22Rv1 (cell line): ENCODE results near the gene MGAT3.

Experiments used
- H3K27ac ChIP-seq: fragments of 450-650 bp; 2 replicates; pipeline ENCODE4 v1.5.1; 2017
- CTCF ChIP-seq: fragments of 450-650 bp; IDR thresholded peaks from 2 replicates; pipeline ENCODE4 v1.5.1; 2017; ENCODE audit warnings: mild to moderate bottlenecking
- ZFX ChIP-seq: fragments of 450-650 bp; IDR thresholded peaks from 2 replicates; pipeline ENCODE4 v1.6.1; 2017; ENCODE audit warnings: antibody characterized with exemption, borderline replicate concordance

The MGAT3 gene

GRCh38 chr22:39489094-39490068 is 32.6 kb downstream of the MGAT3 start:
- TF ChIP-seq CTCF (no peak), ZFX (no peak)
- no peak overlapping the region for H3K27ac ChIP-seq

DNA sequence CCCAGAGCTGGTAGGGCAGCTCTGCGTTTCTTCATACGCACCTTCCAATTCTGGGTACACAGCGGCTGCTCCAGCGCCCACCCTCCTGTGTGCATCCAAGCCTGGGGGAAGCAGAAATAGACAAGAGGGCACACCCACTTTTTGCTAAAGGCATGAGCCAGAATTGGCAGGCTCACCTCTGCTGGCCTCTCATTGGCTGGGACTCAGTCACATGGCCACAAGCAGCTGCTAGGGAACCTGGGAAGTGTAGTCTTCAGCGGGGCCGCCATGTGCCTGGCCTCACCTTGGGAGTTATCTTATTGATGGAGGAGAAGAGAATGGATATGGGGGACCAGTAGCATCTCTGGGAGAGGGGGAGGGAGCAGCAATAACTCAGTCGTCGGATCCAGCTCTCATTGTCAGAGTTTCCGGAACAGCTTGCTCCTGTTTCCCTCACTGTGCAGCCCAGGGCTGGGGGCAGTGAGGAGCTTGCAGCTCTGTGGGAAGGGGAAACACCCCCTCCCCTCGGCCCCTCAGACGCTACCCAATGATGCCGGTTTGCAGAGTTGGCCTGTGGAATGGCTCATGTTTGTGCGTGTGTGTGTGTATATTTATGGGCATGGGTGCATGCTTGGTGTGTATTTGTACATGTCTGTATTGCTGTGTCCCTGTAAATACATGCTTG is 33.5 kb downstream of the MGAT3 start:
- H3K27ac ChIP-seq: no peak overlapping the region
- TF ChIP-seq ZFX: no peak

GRCh38 chr22:39490966-39491680 is 34.3 kb downstream of the MGAT3 start:
- H3K27ac ChIP-seq: no peak overlapping the region
- TF ChIP-seq ZFX: no peak
- no peak for TF ChIP-seq CTCF

DNA sequence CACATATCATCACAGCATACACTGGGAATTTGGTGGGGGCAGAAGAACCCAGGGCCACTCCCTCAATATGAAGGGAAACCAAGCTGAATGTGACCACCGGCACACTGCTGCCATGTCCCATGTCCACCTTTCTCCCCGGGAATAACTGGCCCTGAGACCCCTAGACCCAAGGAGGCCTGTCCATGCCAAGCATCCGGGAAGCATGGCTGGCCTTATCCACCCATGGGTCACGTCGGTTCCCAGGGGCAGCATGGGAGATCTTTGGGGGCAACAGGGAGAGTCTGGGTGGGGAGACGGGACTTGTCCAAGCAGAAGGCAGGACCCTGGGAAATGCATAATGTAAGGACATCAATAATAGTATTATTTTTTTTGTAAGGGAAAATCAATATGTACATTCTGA is 34.9 kb downstream of the MGAT3 start:
- H3K27ac ChIP-seq: no peak overlapping the region
- no peak for TF ChIP-seq CTCF

- H3K27ac ChIP-seq: no peak overlapping the region
- TF ChIP-seq CTCF (no peak), ZFX (no peak)
Observed at GRCh38 chr22:39492186-39492585, 35.4 kb downstream of the MGAT3 start.

DNA sequence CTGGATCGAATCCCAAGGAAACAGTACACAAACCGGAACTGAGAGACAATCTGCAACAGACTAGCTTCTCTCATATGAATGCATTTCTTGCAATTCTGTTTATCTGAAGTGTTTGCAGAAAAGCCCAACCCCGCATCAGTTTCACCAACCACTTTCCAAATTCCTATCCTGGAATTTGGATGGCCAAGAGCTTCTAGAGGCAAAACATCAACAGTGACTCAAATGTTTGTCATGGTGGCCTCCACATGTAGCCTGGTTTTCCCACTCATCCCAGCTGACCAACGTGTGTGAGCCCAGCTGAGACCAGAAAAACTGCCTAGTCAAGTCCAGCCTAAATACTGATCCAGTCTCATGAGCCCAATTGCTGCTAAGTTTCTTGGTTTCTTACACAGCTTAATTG is 36.9 kb downstream of the MGAT3 start:
- no peak for TF ChIP-seq ZFX
- TF ChIP-seq CTCF: no peak
- H3K27ac ChIP-seq: no peak overlapping the region

DNA sequence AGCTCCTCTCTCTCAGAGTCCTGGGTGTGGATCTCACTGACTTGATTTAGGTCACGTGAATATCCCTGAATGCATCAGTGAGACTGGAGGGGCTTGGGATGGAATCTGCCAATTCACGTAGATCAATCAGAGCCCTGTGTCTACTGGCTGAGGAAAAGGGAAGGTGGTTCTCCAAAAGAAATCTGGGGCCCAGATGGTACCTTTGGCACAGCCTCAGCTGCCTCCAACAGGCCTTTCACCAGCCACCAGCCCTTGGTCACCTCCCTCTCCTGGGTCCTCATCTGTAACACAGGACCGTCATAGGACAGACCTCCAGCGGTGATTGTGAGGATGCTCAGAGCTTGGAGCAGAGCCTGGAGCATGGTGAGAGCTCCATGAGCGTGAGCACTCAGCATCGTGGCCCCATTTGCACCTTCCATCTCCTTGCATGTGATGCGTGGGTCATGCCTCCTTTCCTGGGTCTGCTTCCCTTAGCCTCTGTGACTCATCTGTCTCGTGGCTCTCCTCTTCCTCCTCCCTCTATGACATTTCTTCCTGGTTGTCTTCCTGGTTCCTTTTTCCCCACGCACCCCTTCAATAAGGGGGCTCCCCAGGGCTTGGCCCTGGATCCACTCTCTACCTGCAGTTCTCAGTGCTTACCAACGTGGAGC is 37.8 kb downstream of the MGAT3 start:
- H3K27ac ChIP-seq: no peak overlapping the region
- TF ChIP-seq ZFX: no peak
- no peak for TF ChIP-seq CTCF
